NCI-H1417 treated with DMSO at 0.1 percent for 48 hours (cell line): ENCODE data around the gene AMH.

ENCODE experiments used
- DNase-seq: peaks from one replicate; lab custom pipeline; 2025; lab: John Stamatoyannopoulos, UW

Gene AMH

DNA sequence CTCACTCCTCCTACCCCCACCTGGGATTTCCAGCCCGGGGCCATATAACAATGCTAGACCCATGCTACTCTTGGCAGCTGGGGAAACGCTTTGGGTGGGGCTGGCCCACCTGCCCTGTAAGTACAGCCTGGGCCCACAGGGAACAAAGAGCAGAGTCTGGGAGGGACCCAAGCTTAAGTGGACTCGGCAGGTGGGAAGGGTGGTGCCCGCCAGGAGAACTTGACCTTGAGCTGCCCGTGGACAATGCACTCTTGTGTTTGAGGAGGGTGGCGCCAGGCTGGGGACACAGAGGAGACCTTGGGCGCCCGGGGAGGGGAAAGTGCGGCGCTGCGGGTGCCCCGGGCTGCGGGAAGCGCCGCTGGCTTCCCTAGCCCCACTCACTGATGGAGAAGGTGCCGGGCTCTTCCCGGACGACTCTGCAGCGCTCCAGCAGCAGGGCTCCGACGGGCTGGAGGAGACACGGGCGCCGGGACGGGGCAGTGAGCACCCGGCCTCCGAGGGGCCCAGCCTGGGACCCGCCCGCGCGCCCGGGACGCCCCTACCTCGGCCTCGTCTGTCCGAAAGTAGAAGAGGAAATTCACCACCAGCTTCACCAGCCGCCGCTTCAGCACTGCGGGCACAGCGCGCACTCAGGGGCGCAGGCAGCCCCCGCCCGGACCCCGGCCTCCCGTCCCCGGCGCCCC, 13.6 kb upstream of the AMH start:
- DNase-seq, result peak; percentile 75

GRCh38 chr19:2236064-2236313, 13.1 kb upstream of the AMH start:
- DNase-seq, result no peak

DNA sequence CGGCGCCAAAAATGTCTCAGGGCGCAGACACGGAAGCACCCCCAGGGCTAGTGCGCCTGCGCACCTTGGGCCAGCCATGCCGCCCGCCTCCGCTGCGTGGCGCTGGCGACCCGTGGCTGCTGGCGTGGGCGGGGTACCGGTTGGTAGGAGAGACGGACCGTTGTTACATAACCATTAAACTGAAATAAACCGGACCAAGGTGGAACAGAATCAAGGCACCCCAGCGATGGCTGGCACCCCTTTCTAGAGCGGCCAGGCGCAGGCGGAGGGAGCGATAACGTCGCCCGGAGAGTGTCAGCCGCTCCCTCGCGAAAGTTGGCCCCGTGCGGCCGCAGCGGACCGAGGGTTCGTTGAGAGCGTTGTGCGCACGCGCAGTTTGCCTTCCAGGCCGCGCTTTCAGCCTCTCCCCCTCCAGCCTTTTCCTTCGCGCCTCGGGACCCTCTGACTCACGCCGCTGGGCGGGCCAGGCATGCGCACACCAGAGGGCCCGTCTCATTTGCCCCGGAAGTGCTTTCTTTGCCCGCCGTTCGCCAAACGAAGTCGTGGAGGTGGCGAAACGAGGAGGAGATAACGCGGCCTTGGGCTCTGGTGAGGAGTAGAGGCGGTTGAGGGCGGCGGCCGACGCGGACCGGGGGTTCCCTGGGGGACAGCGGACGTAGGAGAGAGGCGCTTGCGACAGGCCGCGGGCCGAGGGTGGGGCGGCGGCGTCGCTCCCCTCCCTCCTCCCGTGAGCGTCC, 12.6 kb upstream of the AMH start, which contains the start of the genes PLEKHJ1 and SF3A2:
Gene PLEKHJ1, minus strand, starts transcription at position 16 of the 737 bp plus-strand sequence. CDS start 81 bp downstream, outside the sequence.
Gene SF3A2, plus strand, starts transcription at position 511 of the 737 bp plus-strand sequence. CDS start 6,595 bp downstream, outside the sequence.
- DNase-seq, result peak; percentile 92

DNA sequence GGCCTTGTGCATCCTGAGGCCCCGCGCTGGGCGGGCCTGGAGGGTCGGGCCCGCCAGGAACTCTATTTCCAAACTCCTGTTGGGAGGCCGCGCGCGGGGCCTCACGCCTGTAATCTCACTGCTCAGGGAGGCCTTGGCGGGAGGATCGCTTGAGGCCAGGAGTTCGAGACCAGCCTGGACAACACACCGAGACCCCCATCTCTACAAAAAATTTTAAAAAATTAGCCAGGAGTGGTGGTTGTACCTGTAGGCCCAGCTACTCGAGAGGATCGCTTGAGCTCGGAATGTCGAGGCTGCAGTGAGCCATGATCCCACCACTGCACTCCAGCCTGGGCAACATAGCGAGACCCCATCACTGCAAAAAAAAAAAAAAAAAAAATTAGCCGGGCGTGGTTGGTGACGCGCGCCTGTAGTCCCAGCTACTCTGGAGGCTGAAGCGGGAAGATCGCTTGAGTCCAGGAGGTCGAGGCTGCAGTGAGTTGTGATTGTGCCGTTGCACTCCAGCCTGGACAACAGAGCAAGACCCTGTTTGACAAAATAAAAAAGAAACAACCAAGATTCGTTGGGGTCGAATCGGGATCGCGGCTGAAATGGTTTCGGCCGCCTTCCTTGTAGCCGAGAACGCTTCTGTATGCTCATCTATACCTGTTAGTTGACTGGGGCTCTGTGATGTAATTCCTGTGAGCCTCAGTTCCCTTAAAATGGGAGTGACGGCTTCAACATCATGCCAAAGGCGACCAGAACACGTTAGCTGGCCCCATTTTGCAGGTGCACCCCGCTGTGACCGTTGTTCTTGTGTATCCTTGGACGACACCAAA, 11.9 kb upstream of the AMH start:
- DNase-seq, result no peak

DNA sequence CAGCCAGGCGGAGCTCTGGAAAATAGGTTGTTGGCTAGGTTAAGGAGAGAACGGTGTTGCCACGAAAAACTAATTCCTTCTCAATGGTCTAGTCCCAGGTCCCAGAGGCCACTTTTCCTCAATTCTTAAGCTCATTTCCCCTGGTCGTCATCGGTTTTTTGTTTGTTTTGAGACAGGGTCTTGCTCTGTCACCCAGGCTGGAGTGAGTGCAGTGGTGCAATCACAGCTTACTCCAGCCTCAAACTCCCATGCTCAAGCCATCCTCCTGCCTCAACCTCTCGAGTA, 11.3 kb upstream of the AMH start:
- DNase-seq, result no peak

GRCh38 chr19:2239173-2239572, 9.9 kb upstream of the AMH start:
- no peak for DNase-seq

DNA sequence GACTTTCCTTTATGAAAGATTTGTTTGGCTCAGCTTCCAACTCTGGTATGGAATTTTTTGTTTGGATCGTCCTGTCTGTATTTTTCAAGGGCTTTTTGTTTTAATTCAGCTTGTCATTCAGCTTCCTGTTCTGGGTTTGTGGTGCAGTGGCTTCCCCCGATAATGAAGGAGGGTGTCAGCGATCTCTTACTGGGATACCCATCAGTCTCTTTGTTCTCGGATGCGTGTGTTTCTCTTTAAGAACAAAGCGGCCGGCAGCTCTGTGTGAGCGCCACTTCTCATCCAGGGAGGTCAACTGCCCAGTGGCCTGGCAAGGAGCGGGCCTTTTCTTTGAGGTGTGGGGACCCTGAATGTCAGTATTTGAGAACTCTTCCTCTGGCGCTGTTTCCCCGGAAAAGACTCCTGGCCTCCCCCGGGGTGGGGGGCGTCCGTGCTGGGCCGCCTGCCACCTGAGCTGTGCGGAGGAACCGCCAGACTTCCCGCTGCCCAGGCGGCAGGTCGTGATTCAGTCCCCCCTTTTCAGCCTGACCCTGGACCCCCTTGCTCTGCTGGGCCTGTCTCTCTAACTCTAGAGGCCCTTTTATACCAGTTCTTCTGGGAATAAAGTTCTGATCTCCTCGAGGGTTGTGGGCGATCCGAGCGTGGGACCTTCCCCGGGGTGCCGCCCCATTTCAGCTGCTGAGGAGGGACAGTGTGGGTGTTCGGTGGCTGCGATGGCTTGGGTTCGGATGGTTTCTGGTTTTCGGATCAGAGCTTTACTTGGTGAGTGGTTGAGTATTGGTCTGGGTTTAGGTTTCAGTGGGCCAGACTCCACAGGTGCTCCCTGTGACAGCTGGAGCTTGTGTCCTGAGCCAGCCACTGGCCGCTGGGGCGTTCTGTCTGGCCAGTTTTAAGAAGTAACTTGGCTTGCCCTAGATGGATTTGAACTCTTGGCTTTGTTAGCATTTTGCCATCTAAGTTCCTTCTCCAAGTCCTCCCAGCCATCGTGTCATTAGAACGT, 9.1 kb upstream of the AMH start:
- no peak for DNase-seq

DNA sequence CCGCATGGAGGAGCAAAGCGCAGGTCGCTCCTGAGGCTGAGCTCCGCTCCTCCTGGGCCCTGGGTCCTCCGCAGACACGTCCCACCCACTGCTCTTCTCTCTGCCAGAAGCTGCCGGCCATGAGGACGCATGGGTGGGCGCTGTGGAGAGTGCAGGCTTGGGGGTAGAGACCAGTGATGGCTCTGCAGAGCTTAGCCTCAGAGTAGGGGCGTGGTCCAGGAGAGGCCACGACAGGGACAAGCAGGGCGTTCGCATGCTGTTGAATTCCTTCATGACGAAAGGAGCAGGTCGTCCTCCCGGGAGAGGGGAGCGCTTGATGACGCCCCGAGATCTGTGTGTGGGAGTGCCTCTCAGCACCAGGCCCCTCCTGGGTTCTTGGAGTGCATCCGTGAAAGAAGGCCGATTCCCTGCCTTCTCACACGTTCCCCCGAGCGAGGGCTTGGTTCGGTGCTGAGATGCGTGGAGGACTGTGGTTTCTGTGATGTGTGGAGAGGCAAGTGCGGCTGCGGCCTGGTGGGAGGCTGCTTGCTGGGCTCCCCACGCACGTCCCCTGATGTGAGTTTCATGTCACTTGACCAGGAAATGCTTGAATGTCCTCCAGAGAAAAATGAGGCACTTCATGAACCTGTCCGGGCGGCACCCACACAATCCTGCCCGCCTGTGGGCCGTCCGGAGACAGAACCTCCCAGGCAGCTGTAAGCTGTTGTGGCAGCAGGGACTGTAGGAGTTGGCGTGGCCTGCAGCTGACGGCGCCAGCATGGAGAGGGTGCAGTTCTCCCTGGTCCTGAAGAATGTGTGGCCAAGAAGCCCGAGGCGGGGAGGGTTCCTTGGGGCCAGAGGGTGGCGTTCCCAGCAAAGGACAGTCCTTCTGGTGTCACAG, 8.0 kb upstream of the AMH start:
- DNase-seq, result no peak

- DNase-seq, result no peak
These were observed 7.0 kb upstream of the AMH start for GRCh38 chr19:2242092-2242537.

DNA sequence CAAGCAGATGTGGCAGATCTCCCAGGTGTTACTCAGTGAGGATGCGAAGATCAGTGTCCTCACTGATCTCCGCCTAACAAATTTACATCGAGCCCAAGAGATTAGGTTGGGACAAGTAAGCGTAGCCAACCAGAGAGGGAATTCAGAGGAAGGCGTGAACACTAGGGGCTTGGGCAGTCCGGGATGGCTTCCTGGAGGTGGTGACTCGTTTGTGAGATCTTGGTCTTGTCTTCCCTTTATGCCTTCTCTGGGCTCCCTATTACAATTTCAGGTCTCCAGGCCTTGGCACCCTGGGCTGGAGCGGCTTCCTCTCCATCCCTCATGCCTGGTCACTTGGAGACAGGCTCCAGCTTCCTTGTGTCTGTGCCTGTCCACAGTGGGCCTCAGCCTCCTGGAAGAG, 6.3 kb upstream of the AMH start:
- no peak for DNase-seq

GRCh38 chr19:2243274-2244124, 5.6 kb upstream of the AMH start:
- DNase-seq, result no peak

GRCh38 chr19:2244125-2244411, 5.1 kb upstream of the AMH start:
- DNase-seq, result no peak

- DNase-seq, result no peak
These were observed 4.6 kb upstream of the AMH start for GRCh38 chr19:2244486-2244885.

DNA sequence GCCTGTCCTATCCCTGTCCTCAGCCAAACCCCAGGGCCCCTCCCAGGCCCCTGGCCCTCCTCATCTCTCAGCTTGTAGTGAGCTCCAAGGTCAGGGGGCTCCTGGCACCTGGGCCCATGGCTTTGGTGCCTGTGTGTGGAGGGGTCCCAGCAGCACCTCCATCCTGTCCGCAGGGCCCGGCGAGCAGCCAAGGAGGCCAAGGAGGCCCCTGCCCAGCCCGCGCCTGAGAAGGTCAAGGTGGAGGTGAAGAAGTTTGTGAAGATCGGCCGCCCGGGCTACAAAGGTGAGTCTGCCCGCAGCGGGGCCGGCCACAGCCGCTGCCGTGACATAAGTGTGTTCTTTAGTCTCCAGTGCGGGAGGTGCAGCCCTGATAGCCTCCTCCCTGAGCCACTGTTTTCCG, 3.9 kb upstream of the AMH start:
- no peak for DNase-seq

GRCh38 chr19:2246014-2246620, 3.0 kb upstream of the AMH start:
- no peak for DNase-seq

- no peak for DNase-seq
These were observed 2.2 kb upstream of the AMH start for GRCh38 chr19:2246801-2247361.

DNA sequence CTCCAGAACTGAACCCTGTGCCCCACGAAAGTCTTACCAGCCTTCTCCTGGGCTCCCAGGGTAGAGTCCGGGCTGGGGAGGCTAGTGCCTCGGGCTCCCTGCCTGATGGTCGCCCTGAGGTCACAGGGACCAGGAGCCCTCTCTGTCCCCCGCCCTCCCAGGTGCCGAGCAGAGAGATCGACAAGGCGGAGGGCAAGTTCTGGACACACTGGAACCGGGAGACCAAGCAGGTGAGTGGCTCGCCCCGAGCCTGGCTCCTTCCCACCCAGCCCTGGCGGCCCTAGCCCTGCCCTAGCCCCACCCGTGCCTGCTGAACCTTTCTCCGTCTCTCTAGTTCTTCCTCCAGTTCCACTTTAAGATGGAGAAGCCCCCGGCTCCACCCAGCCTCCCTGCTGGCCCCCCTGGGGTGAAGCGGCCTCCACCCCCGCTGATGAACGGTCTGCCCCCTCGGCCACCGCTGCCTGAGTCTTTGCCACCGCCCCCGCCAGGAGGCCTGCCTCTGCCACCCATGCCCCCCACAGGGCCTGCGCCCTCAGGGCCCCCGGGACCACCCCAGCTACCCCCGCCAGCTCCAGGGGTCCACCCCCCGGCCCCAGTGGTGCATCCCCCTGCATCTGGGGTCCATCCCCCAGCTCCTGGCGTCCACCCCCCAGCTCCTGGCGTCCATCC, 1.6 kb upstream of the AMH start:
- no peak for DNase-seq

DNA sequence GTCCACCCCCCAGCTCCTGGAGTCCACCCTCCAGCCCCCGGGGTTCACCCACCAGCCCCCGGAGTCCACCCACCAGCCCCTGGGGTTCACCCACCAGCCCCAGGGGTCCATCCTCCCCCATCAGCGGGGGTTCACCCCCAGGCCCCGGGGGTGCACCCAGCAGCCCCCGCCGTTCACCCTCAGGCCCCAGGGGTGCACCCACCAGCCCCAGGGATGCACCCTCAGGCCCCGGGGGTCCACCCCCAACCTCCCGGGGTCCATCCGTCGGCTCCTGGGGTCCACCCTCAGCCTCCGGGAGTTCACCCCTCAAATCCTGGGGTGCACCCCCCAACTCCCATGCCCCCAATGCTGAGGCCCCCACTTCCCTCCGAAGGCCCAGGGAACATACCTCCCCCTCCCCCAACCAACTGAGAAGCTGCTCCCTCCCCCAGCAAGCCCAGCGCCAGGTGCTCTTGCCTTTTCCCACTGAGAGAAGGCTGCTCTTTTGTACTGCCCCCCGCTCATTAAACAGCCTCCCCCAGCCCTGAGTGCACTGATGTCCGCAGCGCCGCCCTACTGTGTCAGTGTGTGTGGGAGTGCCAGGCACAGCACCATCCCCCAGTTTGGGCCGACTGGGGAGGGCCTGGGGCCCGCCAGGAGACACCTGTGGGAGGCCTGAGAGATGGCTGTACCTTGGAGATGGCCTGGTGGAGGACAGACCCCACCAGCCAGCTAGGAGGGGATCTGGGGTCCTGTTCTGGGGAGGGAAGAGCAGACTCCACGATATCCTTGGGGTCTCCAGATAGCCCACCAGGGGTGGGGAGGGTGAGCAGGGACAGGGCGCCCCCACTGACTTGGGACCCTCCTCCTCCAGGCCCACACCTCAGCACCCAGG, 750 bp upstream of the AMH start:
- peak; percentile 58 for DNase-seq
